Mesodermal cell (in vitro differentiated cells): ENCODE results near the gene GADL1.

Experiments
- H3K27ac ChIP-seq: 2 replicates; pipeline ENCODE4 v1.7.0; 2013; ENCODE audit warnings: mild to moderate bottlenecking, low read depth, low read length, moderate library complexity; ENCODE audit not compliant: severe bottlenecking
- H3K36me3 ChIP-seq: 2 replicates; pipeline ENCODE4 v1.7.1; 2013; ENCODE audit warnings: mild to moderate bottlenecking, low read length, moderate library complexity; ENCODE audit not compliant: control insufficient read depth, insufficient read depth
- H3K4me1 ChIP-seq: one replicate; pipeline ENCODE4 v1.7.1; 2013; ENCODE audit warnings: mild to moderate bottlenecking, low read length; ENCODE audit not compliant: insufficient read depth, control insufficient read depth, poor library complexity, severe bottlenecking
- H3K4me3 ChIP-seq: 2 replicates; pipeline ENCODE4 v1.7.0; 2013; ENCODE audit warnings: low read length, control low read depth, mild to moderate bottlenecking; ENCODE audit not compliant: insufficient read depth, poor library complexity, severe bottlenecking; ENCODE audit errors: extremely low read depth
- H3K9me3 ChIP-seq: 2 replicates; pipeline ENCODE4 v1.7.1; 2013; ENCODE audit warnings: mild to moderate bottlenecking, low read length, moderate library complexity; ENCODE audit not compliant: control insufficient read depth
- WGBS, 2 experiments: methylation state at CpG; one replicate each; pipeline ENCODE4 v1.1.5; 2013; ENCODE audit warnings: missing lambda C conversion rate in 2 of 2; ENCODE audit not compliant: insufficient coverage in 2 of 2; 5-methylcytosine and 5-hydroxymethylcytosine counted together

GADL1 gene

DNA sequence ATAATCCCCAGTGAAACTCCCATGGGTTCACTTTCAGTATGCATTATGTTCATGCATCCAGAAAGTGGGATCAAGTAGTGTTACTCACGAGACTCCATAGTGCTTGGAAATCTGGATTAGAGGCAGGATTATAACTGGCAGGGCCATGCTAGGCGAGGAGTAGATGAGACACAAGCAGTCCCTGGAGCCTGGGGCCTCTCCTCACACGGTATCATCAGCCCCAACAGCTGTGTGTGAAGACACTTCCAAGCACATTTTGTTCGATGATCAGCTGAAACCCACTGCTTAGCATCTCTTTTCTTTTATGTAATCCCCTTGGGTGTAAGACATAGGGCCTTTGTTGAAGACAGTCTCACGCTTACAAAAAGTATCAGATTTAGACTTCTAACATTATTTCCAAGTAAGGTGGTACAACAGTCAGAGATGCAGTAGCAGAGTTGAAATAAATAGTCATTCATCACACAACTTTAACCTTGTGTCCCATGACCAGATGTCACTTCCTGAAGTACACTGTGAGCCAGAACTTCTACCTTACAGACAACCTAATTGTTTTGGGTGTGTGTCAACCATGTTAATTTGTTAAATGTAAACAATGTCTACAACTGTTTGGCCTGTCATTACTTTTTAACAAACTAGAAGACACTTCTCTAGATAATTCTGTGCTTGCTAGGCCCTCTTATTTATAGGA is 116.9 kb downstream of the GADL1 start:
- WGBS, 2 experiments, result 85 to 93% methylated on average over 2 to 4 of the region's 5 CpGs
- H3K36me3 ChIP-seq, result no peaks in the 10 kb centered on the region
- H3K4me3 ChIP-seq, result no peak overlapping the region

DNA sequence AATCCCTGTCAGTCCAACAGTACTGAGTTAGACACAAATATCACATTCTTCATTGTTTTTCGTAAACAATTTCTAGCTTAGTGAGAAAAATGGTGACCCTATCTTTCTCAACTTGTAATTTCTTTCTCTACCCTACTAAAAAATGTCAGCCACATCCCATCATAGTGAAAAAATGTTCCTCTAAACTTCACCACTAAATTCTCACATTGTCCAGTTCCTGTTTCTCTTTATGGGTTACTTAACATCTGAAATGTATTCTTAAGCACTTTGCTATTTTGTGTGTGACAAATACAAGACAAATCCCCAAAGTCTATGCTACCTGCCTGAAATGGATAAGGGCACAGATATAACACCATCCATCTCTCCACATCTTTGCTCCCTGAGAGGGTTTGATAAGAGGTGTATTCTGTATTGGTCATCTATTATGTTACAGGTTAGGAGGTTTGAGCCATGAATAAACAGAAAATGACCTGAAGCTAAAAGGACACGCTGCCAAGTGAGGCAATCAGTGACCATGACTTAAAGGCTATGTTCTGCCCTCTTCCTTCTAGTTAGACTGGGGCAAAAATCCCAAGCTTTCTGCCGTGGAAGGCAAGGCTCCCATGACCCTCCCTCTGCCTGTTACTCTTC is 118.2 kb downstream of the GADL1 start:
- H3K27ac ChIP-seq, result no peak overlapping the region
- H3K4me1 ChIP-seq, result no peaks in the 10 kb centered on the region
- WGBS, 2 experiments, result 81 to 87% methylated on average over 3 of the region's 3 CpGs
- no peaks in the 10 kb centered on the region for H3K36me3 ChIP-seq
- no peaks in the 10 kb centered on the region for H3K9me3 ChIP-seq
- H3K4me3 ChIP-seq, result no peak overlapping the region

More for the DNA sequence above, 116.9 kb downstream of the GADL1 start:
- Histone ChIP-seq H3K4me1 (no peaks in the 10 kb centered on the region), H3K9me3 (no peaks in the 10 kb centered on the region), H3K27ac (no peak overlapping the region)

DNA sequence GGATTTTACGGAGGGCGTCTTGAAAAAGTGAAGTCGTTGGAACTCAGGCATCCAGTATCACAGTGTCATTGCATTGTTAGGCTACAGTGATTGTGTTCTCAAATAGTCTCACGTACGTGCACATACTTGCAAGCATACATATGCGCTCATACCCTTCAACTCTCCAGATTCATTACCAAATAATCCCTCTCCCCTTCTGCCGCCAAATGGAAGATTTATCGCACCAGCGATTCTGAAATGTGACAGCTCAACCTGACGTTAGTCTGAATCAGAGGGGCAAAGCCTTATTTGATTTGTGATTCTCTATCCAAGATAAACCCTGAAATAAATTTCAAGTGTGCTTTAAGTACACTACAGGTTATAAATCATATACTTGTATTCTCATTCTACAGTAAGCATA is 119.4 kb downstream of the GADL1 start:
- Histone ChIP-seq H3K36me3 (no peaks in the 10 kb centered on the region), H3K4me3 (no peak overlapping the region), H3K9me3 (no peaks in the 10 kb centered on the region), H3K27ac (no peak overlapping the region), H3K4me1 (peaks cover 6% of the 10 kb centered on the region)
- WGBS, 2 experiments, result 88 to 93% methylated on average over 9 to 10 of the region's 10 CpGs

DNA sequence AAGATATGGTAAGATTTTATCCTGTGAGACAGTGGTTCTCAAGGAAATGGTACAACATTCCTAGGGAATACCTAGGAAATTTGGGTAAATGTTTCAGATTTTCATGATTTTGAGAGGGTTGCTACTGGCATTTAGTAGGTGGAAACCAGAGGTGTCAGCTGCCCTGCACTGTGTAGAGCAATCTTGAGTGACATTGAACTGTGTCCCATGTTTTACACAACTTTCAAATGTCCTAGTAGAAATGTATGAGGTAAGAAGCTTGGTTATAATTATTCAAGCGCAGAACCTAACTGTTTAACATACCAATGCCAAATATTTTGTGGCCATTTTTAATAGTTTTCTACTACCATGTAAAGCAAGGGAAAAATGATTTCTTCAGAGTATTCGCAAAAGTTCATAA is 120.4 kb downstream of the GADL1 start:
- no peak overlapping the region for H3K27ac ChIP-seq
- no peak overlapping the region for H3K4me3 ChIP-seq
- peaks cover 8% of the 10 kb centered on the region for H3K4me1 ChIP-seq
- no peaks in the 10 kb centered on the region for H3K36me3 ChIP-seq
- no peaks in the 10 kb centered on the region for H3K9me3 ChIP-seq
- no CpG with 5 or more reads among the region's 2 CpGs for WGBS, 2 experiments

DNA sequence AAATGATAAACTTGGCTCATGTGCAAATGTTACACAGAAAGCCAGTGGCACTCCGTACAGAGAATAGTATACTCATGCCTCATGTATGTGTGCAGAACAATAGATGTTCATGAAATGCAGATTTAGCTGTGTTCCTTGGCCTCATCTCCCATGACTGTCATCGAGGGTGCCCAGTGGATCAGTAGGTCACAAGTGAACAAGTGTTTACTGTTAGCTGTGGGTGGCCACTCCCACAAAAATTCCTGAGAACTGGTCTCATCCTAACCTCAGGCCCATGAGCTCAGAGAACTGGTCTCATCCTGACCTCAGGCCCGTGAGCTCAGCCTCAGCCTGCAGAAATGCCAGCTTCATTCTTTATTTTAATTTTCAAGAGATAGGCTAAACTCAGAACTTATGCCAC is 124.1 kb downstream of the GADL1 start:
- WGBS, 2 experiments, result 68 to 100% methylated on average over 1 to 2 of the region's 3 CpGs
- no peaks in the 10 kb centered on the region for H3K9me3 ChIP-seq

DNA sequence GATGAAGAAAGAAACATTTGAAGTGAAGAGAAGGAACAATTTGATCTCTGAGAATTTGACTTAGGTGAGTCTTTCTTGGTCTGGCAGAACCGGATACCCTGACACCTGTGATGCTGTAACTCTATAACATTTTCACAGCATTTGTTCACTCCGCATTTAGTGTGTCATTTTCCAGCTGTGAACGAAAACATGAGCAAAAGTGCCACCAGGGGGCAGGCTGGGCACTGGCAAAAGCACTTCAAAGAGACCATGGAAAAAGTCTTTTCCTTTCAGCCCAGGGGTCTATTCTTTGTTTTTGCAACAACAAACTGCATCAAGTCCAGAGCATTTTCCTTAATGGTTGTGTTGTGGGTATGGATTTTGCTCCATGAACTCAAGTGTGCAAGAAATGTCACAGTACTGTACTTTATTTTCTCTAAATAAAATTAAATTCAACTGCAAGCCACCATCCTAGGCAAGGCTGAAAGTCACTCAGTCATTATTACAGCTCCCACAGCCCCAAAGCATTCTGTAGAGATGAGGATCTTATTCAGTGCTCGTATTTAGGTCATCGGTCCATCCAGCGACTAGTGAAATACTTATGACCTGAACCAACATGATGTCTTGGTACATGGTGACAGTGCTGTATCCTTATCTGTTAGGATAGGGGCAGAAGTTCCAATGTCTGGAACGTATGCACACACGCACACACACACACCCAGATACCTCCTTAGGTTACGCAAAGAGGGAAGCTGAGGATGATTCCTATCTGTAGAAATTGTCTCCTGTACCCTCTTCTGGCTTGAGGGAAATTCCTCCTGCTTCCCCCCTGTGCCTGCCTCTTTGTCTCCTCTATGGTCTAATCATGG is 125.5 kb downstream of the GADL1 start:
- Histone ChIP-seq H3K9me3 (no peaks in the 10 kb centered on the region), H3K4me1 (peaks cover 8% of the 10 kb centered on the region), H3K27ac (no peak overlapping the region), H3K36me3 (no peaks in the 10 kb centered on the region), H3K4me3 (no peak overlapping the region)
- WGBS, 2 experiments, result 30 to 63% methylated on average over 4 to 6 of the region's 9 CpGs

More for the DNA sequence above, 124.1 kb downstream of the GADL1 start:
- Histone ChIP-seq H3K4me3 (no peak overlapping the region), H3K27ac (no peak overlapping the region), H3K4me1 (peaks cover 8% of the 10 kb centered on the region), H3K36me3 (no peaks in the 10 kb centered on the region)

DNA sequence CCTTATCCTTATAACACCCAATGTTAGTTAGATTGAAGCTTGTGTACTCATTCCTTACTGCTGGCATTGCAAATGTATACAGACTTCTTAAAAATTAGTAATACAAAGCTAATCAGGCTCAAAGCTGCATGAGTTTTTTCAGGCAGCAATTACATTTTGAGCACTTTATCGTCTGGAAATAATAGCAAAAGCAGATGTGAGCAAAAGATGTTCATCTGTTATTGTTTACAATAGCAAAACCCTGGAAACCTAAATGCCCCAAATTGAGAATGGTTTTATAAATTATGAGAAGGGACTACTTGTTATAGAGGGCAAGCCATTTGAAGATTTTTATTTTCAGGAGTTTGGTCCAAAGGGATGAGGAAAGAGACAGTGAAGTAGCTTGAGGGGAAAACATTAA is 126.4 kb downstream of the GADL1 start:
- no CpG with 5 or more reads among the region's 1 CpG for WGBS, 2 experiments
- H3K4me1 ChIP-seq, result peaks cover 8% of the 10 kb centered on the region
- H3K9me3 ChIP-seq, result no peaks in the 10 kb centered on the region
- H3K4me3 ChIP-seq, result no peak overlapping the region
- H3K27ac ChIP-seq, result no peak overlapping the region
- H3K36me3 ChIP-seq, result no peaks in the 10 kb centered on the region

DNA sequence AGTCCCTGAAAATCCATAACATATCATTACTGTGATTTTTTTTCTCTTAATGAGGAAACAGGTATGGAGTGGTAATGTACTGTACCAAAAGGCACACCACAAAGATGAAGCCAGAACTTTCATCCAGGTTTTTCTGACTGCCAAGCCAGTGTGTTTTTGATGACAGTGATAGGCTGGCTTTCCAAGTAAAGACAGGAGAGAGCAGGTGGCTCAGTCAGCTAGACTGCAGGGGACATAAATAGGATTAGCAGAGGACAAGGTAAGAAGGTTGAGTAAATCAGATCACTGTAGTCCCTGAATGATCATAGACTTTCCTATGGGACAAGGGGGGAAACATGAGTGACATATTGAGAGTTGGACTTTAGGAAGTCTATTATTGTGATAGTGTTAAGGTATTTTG is 127.9 kb downstream of the GADL1 start:
- Histone ChIP-seq H3K9me3 (no peaks in the 10 kb centered on the region), H3K36me3 (no peaks in the 10 kb centered on the region), H3K4me1 (peaks cover 8% of the 10 kb centered on the region), H3K27ac (no peak overlapping the region), H3K4me3 (no peak overlapping the region)

DNA sequence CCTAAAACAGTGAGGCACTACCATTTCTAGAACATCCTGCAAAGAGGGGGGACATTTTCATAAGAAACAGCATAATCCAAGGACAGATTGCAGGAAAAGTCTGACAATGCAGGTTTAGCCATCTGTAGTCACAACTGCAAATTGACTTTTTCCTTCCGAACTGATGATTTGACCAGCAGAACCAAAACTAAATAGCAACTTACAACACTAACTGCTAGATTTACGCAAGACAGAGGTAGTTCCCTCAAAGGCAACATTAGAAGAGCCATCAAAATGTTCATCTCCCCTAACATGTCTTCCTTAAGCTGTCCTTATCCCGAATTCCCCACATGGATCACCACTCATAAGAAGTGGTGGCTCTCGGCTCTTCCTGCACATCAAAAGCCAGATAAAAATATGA is 129.6 kb downstream of the GADL1 start:
- Histone ChIP-seq H3K36me3 (no peaks in the 10 kb centered on the region), H3K9me3 (no peaks in the 10 kb centered on the region), H3K4me3 (no peak overlapping the region), H3K4me1 (peaks cover 12% of the 10 kb centered on the region), H3K27ac (no peak overlapping the region)
- 78 to 82% methylated on average over 3 to 4 of the region's 4 CpGs for WGBS, 2 experiments

DNA sequence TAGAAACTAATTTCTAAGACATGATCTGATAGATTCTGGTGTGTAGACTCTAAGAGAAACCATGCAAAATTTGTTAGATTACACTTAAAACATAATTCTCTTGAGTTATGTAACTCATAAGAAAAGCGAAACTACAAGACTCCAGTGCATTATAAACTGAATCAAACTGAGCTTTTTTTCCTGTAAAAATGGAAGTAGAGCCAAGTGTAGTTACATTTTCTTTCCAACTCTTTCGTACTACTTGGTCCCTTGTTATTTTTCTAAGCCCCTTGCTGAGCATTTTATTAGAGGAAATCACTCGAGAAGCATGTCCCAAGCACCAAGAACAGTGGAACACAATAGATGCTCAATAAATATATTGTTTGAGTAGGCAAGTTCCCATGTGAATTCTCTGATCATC is 130.2 kb downstream of the GADL1 start:
- Histone ChIP-seq H3K4me1 (peaks cover 12% of the 10 kb centered on the region), H3K4me3 (no peak overlapping the region), H3K9me3 (no peaks in the 10 kb centered on the region), H3K27ac (no peak overlapping the region), H3K36me3 (no peaks in the 10 kb centered on the region)
- WGBS, 2 experiments, result 100% methylated on average over 1 of the region's 3 CpGs; no CpG with 5 or more reads in 1 of the 2 experiments
